ENCODE results near the gene FBXW12. TPM values are rescaled to one million over a fixed set of nuclear protein-coding genes. Genes with fewer than 3 reads are reported as not detected.

Gene FBXW12
- total and polyA plus RNA-seq, 2 donors (not counting 1 experiment from before 2014, with no cell fraction given): not detected

GRCh38 chr3:48413086-48413485, 41.1 kb downstream of the FBXW12 start:
- POLR2A ChIA-PET: no interaction called here
- CTCF ChIA-PET: no interaction called here

DNA sequence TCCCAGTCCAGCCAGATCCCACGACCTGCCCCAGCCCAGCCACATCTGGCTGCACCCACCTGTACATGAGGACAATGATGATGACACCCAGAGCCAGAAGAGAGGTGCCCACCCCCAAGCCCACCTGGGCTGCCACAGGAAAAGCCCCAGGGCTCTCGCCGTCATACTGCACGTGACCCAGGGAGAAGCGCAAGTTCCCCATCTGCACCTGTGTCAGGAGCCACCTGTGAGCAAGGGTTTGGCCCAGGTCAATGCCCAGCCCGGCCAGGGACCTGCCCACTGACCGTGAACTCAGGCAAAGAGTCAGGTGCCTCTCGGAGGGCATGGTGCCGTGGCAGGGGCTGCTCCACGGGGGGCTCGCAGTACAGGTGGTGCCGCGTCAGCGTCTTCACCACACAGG, 41.6 kb downstream of the FBXW12 start:
- Histone ChIP-seq H3K4me1 (ENCODE audit: control insufficient read depth in 2 of 2, insufficient read depth in 2 of 2, low read length in 2 of 2) (no peaks in the 10 kb centered on the region), H3K9me3 (ENCODE audit: control extremely low read depth in 1 of 3, control insufficient read depth in 2 of 3, insufficient read depth in 1 of 3, low read length in 2 of 3) (no peaks in the 10 kb centered on the region), H3K27ac (ENCODE audit: low read length in 2 of 2) (no peak overlapping the region), H3K9ac (ENCODE audit: low read length) (no peak overlapping the region), H3K79me2 (ENCODE audit: control insufficient read depth, insufficient read depth, low read length) (no peaks in the 10 kb centered on the region), H3K4me3 (ENCODE audit: control extremely low read depth in 1 of 5, extremely low read depth in 1 of 5, insufficient read depth in 1 of 5, low read depth in 2 of 5, low read length in 4 of 5) (no peak overlapping the region), H3K27me3 (replicated peaks in 1 of 4; ENCODE audit: control extremely low read depth in 1 of 4, control insufficient read depth in 3 of 4, insufficient read depth in 4 of 4, low read length in 3 of 4) (no peaks in the 10 kb centered on the region), H3K36me3 (replicated peaks in 1 of 2; ENCODE audit: control extremely low read depth in 1 of 2, control insufficient read depth in 1 of 2, extremely low read depth in 1 of 2, insufficient read depth in 2 of 2, low read length in 1 of 2) (no peaks in the 10 kb centered on the region), H2AFZ (ENCODE audit: insufficient read depth, low read depth, low read length, poor library complexity, severe bottlenecking) (no peak overlapping the region), H3K4me2 (replicated peaks; ENCODE audit: low read depth, low read length, poor library complexity, severe bottlenecking) (no peak overlapping the region), H4K20me1 (ENCODE audit: control insufficient read depth, insufficient read depth, low read length, poor library complexity, severe bottlenecking) (no peaks in the 10 kb centered on the region)
- 77% methylated on average over 14 of the region's 14 CpGs for WGBS (ENCODE audit: insufficient coverage)
- intact Hi-C loops (cut with micrococcal nuclease): no loop called here
- ATAC-seq (ENCODE audit: low read depth): no peak
- Mint-ChIP-seq H3K27ac (no peak overlapping the region), H3K27me3 (no peaks in the 10 kb centered on the region), H3K4me1 (no peaks in the 10 kb centered on the region), H3K4me3 (no peak overlapping the region), H3K9me3 (ENCODE audit: insufficient read depth) (no peaks in the 10 kb centered on the region)
- DNase-seq: no peak
- TF ChIP-seq EZH2 (IDR thresholded peaks at IDR 0.05; ENCODE audit: borderline replicate concordance, insufficient read depth, low read depth, low read length, poor library complexity, severe bottlenecking) (no peak), CTCF (IDR thresholded peaks at IDR 0.05) (no peak)
- POLR2A ChIA-PET: no interaction called here
- CTCF ChIA-PET: no interaction called here

More at GRCh38 chr3:48413086-48413485, 41.1 kb downstream of the FBXW12 start:
- TF ChIP-seq EZH2 (IDR thresholded peaks at IDR 0.05; ENCODE audit: borderline replicate concordance, insufficient read depth, low read depth, low read length, poor library complexity, severe bottlenecking) (no peak), CTCF (IDR thresholded peaks at IDR 0.05) (no peak)
- intact Hi-C loops (cut with micrococcal nuclease): no loop called here
- no peaks in the 10 kb centered on the region for H3K79me2 ChIP-seq (ENCODE audit: control insufficient read depth, insufficient read depth, low read length)
- DNase-seq: no peak
- H3K27ac ChIP-seq (ENCODE audit: low read length in 2 of 2): no peak overlapping the region
- no peak overlapping the region for H3K4me2 ChIP-seq (replicated peaks; ENCODE audit: low read depth, low read length, poor library complexity, severe bottlenecking)
- Mint-ChIP-seq H3K4me1 (no peaks in the 10 kb centered on the region), H3K9me3 (ENCODE audit: insufficient read depth) (no peaks in the 10 kb centered on the region), H3K4me3 (no peak overlapping the region), H3K27me3 (no peaks in the 10 kb centered on the region), H3K27ac (no peak overlapping the region)
- WGBS (ENCODE audit: insufficient coverage): 88% methylated on average over 8 of the region's 8 CpGs
- no peak overlapping the region for H2AFZ ChIP-seq (ENCODE audit: insufficient read depth, low read depth, low read length, poor library complexity, severe bottlenecking)
- no peaks in the 10 kb centered on the region for H3K27me3 ChIP-seq (replicated peaks in 1 of 4; ENCODE audit: control extremely low read depth in 1 of 4, control insufficient read depth in 3 of 4, insufficient read depth in 4 of 4, low read length in 3 of 4)
- no peaks in the 10 kb centered on the region for H3K4me1 ChIP-seq (ENCODE audit: control insufficient read depth in 2 of 2, insufficient read depth in 2 of 2, low read length in 2 of 2)
- no peak for ATAC-seq (ENCODE audit: low read depth)
- H3K36me3 ChIP-seq (replicated peaks in 1 of 2; ENCODE audit: control extremely low read depth in 1 of 2, control insufficient read depth in 1 of 2, extremely low read depth in 1 of 2, insufficient read depth in 2 of 2, low read length in 1 of 2): no peaks in the 10 kb centered on the region
- no peak overlapping the region for H3K4me3 ChIP-seq (ENCODE audit: control extremely low read depth in 1 of 5, extremely low read depth in 1 of 5, insufficient read depth in 1 of 5, low read depth in 2 of 5, low read length in 4 of 5)
- no peak overlapping the region for H3K9ac ChIP-seq (ENCODE audit: low read length)
- no peaks in the 10 kb centered on the region for H4K20me1 ChIP-seq (ENCODE audit: control insufficient read depth, insufficient read depth, low read length, poor library complexity, severe bottlenecking)
- H3K9me3 ChIP-seq (ENCODE audit: control extremely low read depth in 1 of 3, control insufficient read depth in 2 of 3, insufficient read depth in 1 of 3, low read length in 2 of 3): no peaks in the 10 kb centered on the region

Data from B cell (primary cell).